Loucy (cell line): ENCODE measurements around the gene LIN52.

Experiments used
- CTCF ChIP-seq: fragments of 200-600 bp; sonication (generic); conservative IDR thresholded peaks from 2 replicates; pipeline ENCODE4 v1.5.1; 2014; ENCODE audit warnings: mild to moderate bottlenecking, antibody characterized with exemption, low read length
- EZH2phosphoT487 ChIP-seq: fragments of 200-600 bp; IDR thresholded peaks from 2 replicates; pipeline ENCODE4 v1.6.1; 2018; ENCODE audit warnings: antibody characterized with exemption, mild to moderate bottlenecking, moderate library complexity, borderline replicate concordance

- TF ChIP-seq CTCF, result no peak
- TF ChIP-seq EZH2phosphoT487, result no peak
Measured at GRCh38 chr14:74231784-74232183, 147.0 kb downstream of the LIN52 start.
